IPS DF 6.9 (cell line): ENCODE results near the gene LMAN1L.

Experiments used
- DNase-seq: peaks from one replicate; pipeline ENCODE4 v3.0.0-alpha.2; 2013; ENCODE audit warnings: low read depth, low spot score
- H3K27ac ChIP-seq: one replicate; pipeline ENCODE4 v1.5.1; 2013; ENCODE audit warnings: low read length, control low read depth
- H3K27me3 ChIP-seq: 2 replicates; pipeline ENCODE4 v1.6.1; 2013; ENCODE audit warnings: mild to moderate bottlenecking, low read length; ENCODE audit not compliant: control insufficient read depth, insufficient read depth
- H3K36me3 ChIP-seq: 2 replicates; pipeline ENCODE4 v1.6.1; 2013; ENCODE audit warnings: low read length; ENCODE audit not compliant: control insufficient read depth, insufficient read depth
- H3K4me1 ChIP-seq: 2 replicates; pipeline ENCODE4 v1.6.1; 2013; ENCODE audit warnings: low read length; ENCODE audit not compliant: control insufficient read depth, insufficient read depth
- H3K4me3 ChIP-seq: 2 replicates; pipeline ENCODE4 v1.5.1; 2013; ENCODE audit warnings: mild to moderate bottlenecking, low read length
- H3K9me3 ChIP-seq: 2 replicates; pipeline ENCODE4 v1.6.1; 2013; ENCODE audit warnings: low read length, inconsistent platforms; ENCODE audit not compliant: control insufficient read depth, insufficient read depth
- WGBS: extraction: QIAGEN DNeasy Blood & Tissue Kit; methylation state at CpG from one replicate; pipeline ENCODE4 v1.1.7; 2013; ENCODE audit warnings: mixed read lengths, missing lambda C conversion rate; ENCODE audit not compliant: insufficient read length, insufficient coverage; 5-methylcytosine and 5-hydroxymethylcytosine counted together

LMAN1L gene

GRCh38 chr15:74812533-74812932, at the start of gene LMAN1L:
TSS of gene LMAN1L (plus strand) at chr15:74812835. CDS start at chr15:74812855, 20 bp downstream.
- H3K27me3 ChIP-seq, result no peaks in the 10 kb centered on the region
- H3K27ac ChIP-seq, result no peak within 1 kb of the TSS
- WGBS, result no CpG with 5 or more reads among the region's 12 CpGs

GRCh38 chr15:74763416-74763815, 49.2 kb upstream of the LMAN1L start:
- Histone ChIP-seq H3K36me3 (no peaks in the 10 kb centered on the region), H3K27me3 (no peaks in the 10 kb centered on the region), H3K27ac (no peak overlapping the region), H3K9me3 (no peaks in the 10 kb centered on the region), H3K4me1 (no peaks in the 10 kb centered on the region), H3K4me3 (no peak overlapping the region)
- no peak for DNase-seq
- WGBS, result no CpG with 5 or more reads among the region's 15 CpGs

More at GRCh38 chr15:74812533-74812932, at the start of gene LMAN1L:
- Histone ChIP-seq H3K9me3 (no peaks in the 10 kb centered on the region), H3K4me3 (no peak within 1 kb of the TSS), H3K36me3 (no peaks in the 10 kb centered on the region), H3K4me1 (peaks cover 2% of the 10 kb centered on the region; the same call in 1 of the 2 replicates)
- no peak for DNase-seq

GRCh38 chr15:74767167-74768098, 45.2 kb upstream of the LMAN1L start:
- WGBS, result no CpG with 5 or more reads among the region's 14 CpGs
- no peak overlapping the region for H3K27ac ChIP-seq
- DNase-seq, result no peak
- no peaks in the 10 kb centered on the region for H3K27me3 ChIP-seq
- H3K36me3 ChIP-seq, result no peaks in the 10 kb centered on the region
- peaks cover 3% of the 10 kb centered on the region; the same call in 1 of the 2 replicates for H3K4me1 ChIP-seq
- H3K4me3 ChIP-seq, result no peak overlapping the region
- H3K9me3 ChIP-seq, result no peaks in the 10 kb centered on the region

GRCh38 chr15:74768099-74768770, 44.4 kb upstream of the LMAN1L start:
- Histone ChIP-seq H3K36me3 (no peaks in the 10 kb centered on the region), H3K27me3 (no peaks in the 10 kb centered on the region), H3K4me1 (peaks cover 3% of the 10 kb centered on the region; the same call in 1 of the 2 replicates), H3K27ac (no peak overlapping the region), H3K4me3 (no peak overlapping the region), H3K9me3 (no peaks in the 10 kb centered on the region)
- WGBS, result no CpG with 5 or more reads among the region's 15 CpGs
- DNase-seq, result no peak

- DNase-seq, result no peak
- no peaks in the 10 kb centered on the region for H3K27me3 ChIP-seq
- H3K4me3 ChIP-seq, result no peak overlapping the region
- H3K9me3 ChIP-seq, result no peaks in the 10 kb centered on the region
- H3K36me3 ChIP-seq, result no peaks in the 10 kb centered on the region
- peaks cover 3% of the 10 kb centered on the region; the same call in 1 of the 2 replicates for H3K4me1 ChIP-seq
- no peak overlapping the region for H3K27ac ChIP-seq
- no CpG with 5 or more reads among the region's 9 CpGs for WGBS
Measured at GRCh38 chr15:74768771-74769342, 43.8 kb upstream of the LMAN1L start.

GRCh38 chr15:74769463-74770025, 43.1 kb upstream of the LMAN1L start:
- Histone ChIP-seq H3K36me3 (no peaks in the 10 kb centered on the region), H3K27me3 (no peaks in the 10 kb centered on the region), H3K27ac (no peak overlapping the region), H3K4me1 (peaks cover 3% of the 10 kb centered on the region; the same call in 1 of the 2 replicates), H3K9me3 (no peaks in the 10 kb centered on the region), H3K4me3 (no peak overlapping the region)
- no peak for DNase-seq
- no CpG with 5 or more reads among the region's 7 CpGs for WGBS

- peaks cover 3% of the 10 kb centered on the region; the same call in 1 of the 2 replicates for H3K4me1 ChIP-seq
- H3K27ac ChIP-seq, result no peak overlapping the region
- WGBS, result no CpG with 5 or more reads among the region's 4 CpGs
Measured at GRCh38 chr15:74770211-74770903, 42.3 kb upstream of the LMAN1L start.

GRCh38 chr15:74773329-74773728, 39.3 kb upstream of the LMAN1L start:
- no peak overlapping the region for H3K4me3 ChIP-seq
- peaks cover 3% of the 10 kb centered on the region for H3K4me1 ChIP-seq

More at GRCh38 chr15:74770211-74770903, 42.3 kb upstream of the LMAN1L start:
- no peaks in the 10 kb centered on the region for H3K9me3 ChIP-seq
- no peak overlapping the region for H3K4me3 ChIP-seq
- no peaks in the 10 kb centered on the region for H3K36me3 ChIP-seq
- no peaks in the 10 kb centered on the region for H3K27me3 ChIP-seq
- DNase-seq, result no peak

GRCh38 chr15:74773731-74774252, 38.8 kb upstream of the LMAN1L start:
- Histone ChIP-seq H3K4me3 (no peak overlapping the region), H3K36me3 (no peaks in the 10 kb centered on the region), H3K27me3 (no peaks in the 10 kb centered on the region), H3K9me3 (no peaks in the 10 kb centered on the region), H3K27ac (no peak overlapping the region), H3K4me1 (peaks cover 3% of the 10 kb centered on the region)
- WGBS, result no CpG with 5 or more reads among the region's 5 CpGs
- no peak for DNase-seq

More at GRCh38 chr15:74773329-74773728, 39.3 kb upstream of the LMAN1L start:
- DNase-seq, result no peak
- WGBS, result no CpG with 5 or more reads among the region's 5 CpGs
- no peaks in the 10 kb centered on the region for H3K27me3 ChIP-seq
- no peaks in the 10 kb centered on the region for H3K9me3 ChIP-seq
- H3K36me3 ChIP-seq, result no peaks in the 10 kb centered on the region
- H3K27ac ChIP-seq, result no peak overlapping the region
